Osteocyte (in vitro differentiated cells): ENCODE results near the gene ZNF684. TPM values are rescaled to one million over a fixed set of nuclear protein-coding genes. Genes with fewer than 3 reads are reported as not detected.
"Not testable (repeated sequence)": the region's sequence is repeated elsewhere in the genome, so short reads cannot be mapped to it uniquely, and the experiment has no call there.

ENCODE experiments used
- DNase-seq: peaks from one replicate; pipeline ENCODE4 v3.0.0; 2021; ENCODE audit warnings: mixed read lengths; ENCODE audit not compliant: unreplicated experiment; ENCODE audit errors: extremely low spot score
- H3K27ac Mint-ChIP-seq: one replicate; pipeline ENCODE4 v1.8.0; 2021; ENCODE audit warnings: mild to moderate bottlenecking, mixed read lengths; ENCODE audit not compliant: unreplicated experiment
- H3K27me3 Mint-ChIP-seq: one replicate; pipeline ENCODE4 v1.8.0; 2021; ENCODE audit warnings: mixed read lengths; ENCODE audit not compliant: unreplicated experiment
- H3K36me3 Mint-ChIP-seq: one replicate; pipeline ENCODE4 v1.8.0; 2021; ENCODE audit warnings: mixed read lengths; ENCODE audit not compliant: unreplicated experiment
- H3K4me1 Mint-ChIP-seq: one replicate; pipeline ENCODE4 v1.8.0; 2021; ENCODE audit warnings: mixed read lengths; ENCODE audit not compliant: unreplicated experiment
- H3K4me3 Mint-ChIP-seq: one replicate; pipeline ENCODE4 v1.8.0; 2021; ENCODE audit warnings: mild to moderate bottlenecking, moderate library complexity, mixed read lengths; ENCODE audit not compliant: unreplicated experiment
- H3K9me3 Mint-ChIP-seq: one replicate; pipeline ENCODE4 v1.8.0; 2021; ENCODE audit warnings: mixed read lengths; ENCODE audit not compliant: unreplicated experiment
- CTCF ChIP-seq: fragments of 200-600 bp; sonication (generic); IDR thresholded peaks from 2 replicates; pipeline ENCODE4 v1.5.0; 2021; ENCODE audit warnings: antibody characterized with exemption, mild to moderate bottlenecking, moderate library complexity
- total RNA-seq: library from RNA; stranded (reverse); gene quantifications from 2 replicates; pipeline ENCODE4 v1.2.1, GENCODE V29; 2021

ZNF684 gene
- total RNA-seq, 1 donor from 2014 or later, result 5.4 TPM

GRCh38 chr1:40535732-40536131, 4.3 kb downstream of the ZNF684 start:
- no peak for DNase-seq
- Mint-ChIP-seq H3K27ac (no peak overlapping the region), H3K27me3 (no peaks in the 10 kb centered on the region), H3K4me1 (peaks cover 22% of the 10 kb centered on the region), H3K36me3 (peaks cover 7% of the 10 kb centered on the region), H3K9me3 (peaks cover 6% of the 10 kb centered on the region), H3K4me3 (no peak overlapping the region)
- no peak for TF ChIP-seq CTCF

- Mint-ChIP-seq H3K27ac (no peak overlapping the region), H3K9me3 (no peaks in the 10 kb centered on the region), H3K4me1 (no peaks in the 10 kb centered on the region), H3K4me3 (no peak overlapping the region), H3K36me3 (peaks cover 26% of the 10 kb centered on the region), H3K27me3 (no peaks in the 10 kb centered on the region)
- no peak for TF ChIP-seq CTCF
- no peak for DNase-seq
These were observed 7.9 kb downstream of the ZNF684 start for GRCh38 chr1:40539338-40539737.

- no peak for DNase-seq
- H3K27me3 Mint-ChIP-seq, result no peaks in the 10 kb centered on the region
- no peak overlapping the region for H3K4me3 Mint-ChIP-seq
- H3K27ac Mint-ChIP-seq, result no peak overlapping the region
- no peaks in the 10 kb centered on the region for H3K4me1 Mint-ChIP-seq
- peaks cover 48% of the 10 kb centered on the region for H3K36me3 Mint-ChIP-seq
- peaks cover 19% of the 10 kb centered on the region for H3K9me3 Mint-ChIP-seq
- no peak for TF ChIP-seq CTCF
These were observed 15.5 kb downstream of the ZNF684 start for GRCh38 chr1:40546957-40547356.

GRCh38 chr1:40553017-40553416, 21.6 kb downstream of the ZNF684 start:
- Mint-ChIP-seq H3K9me3 (no peaks in the 10 kb centered on the region), H3K4me1 (no peaks in the 10 kb centered on the region), H3K27me3 (peaks cover 3% of the 10 kb centered on the region), H3K27ac (no peak overlapping the region), H3K4me3 (no peak overlapping the region), H3K36me3 (no peaks in the 10 kb centered on the region)
- DNase-seq, result no peak
- TF ChIP-seq CTCF, result no peak

- H3K27ac Mint-ChIP-seq, H3K4me1 Mint-ChIP-seq, H3K9me3 Mint-ChIP-seq, H3K36me3 Mint-ChIP-seq, H3K27me3 Mint-ChIP-seq, H3K4me3 Mint-ChIP-seq, DNase-seq: not testable (repeated sequence)
These were observed 23.4 kb downstream of the ZNF684 start for GRCh38 chr1:40554807-40555206.

- H3K36me3 Mint-ChIP-seq, result no peaks in the 10 kb centered on the region
- TF ChIP-seq CTCF, result no peak
- no peak overlapping the region for H3K4me3 Mint-ChIP-seq
- no peaks in the 10 kb centered on the region for H3K9me3 Mint-ChIP-seq
- H3K27me3 Mint-ChIP-seq, result peaks cover 3% of the 10 kb centered on the region
- no peaks in the 10 kb centered on the region for H3K4me1 Mint-ChIP-seq
- no peak for DNase-seq
- H3K27ac Mint-ChIP-seq, result no peak overlapping the region
These were observed 24.7 kb downstream of the ZNF684 start for GRCh38 chr1:40556121-40556520.

- not testable (repeated sequence) for H3K36me3 Mint-ChIP-seq, H3K4me3 Mint-ChIP-seq, H3K9me3 Mint-ChIP-seq, H3K27ac Mint-ChIP-seq, H3K27me3 Mint-ChIP-seq, H3K4me1 Mint-ChIP-seq, DNase-seq
These were observed 26.8 kb downstream of the ZNF684 start for GRCh38 chr1:40558241-40558640.
